KOPT-K1 (cell line): ENCODE measurements around the gene HMGB1.

ENCODE experiments used
- H3K27ac ChIP-seq: fragments of 200-600 bp; sonication (generic); 2 replicates; pipeline ENCODE4 v1.5.1; 2016; ENCODE audit warnings: antibody characterized with exemption, mild to moderate bottlenecking, low read depth, low read length; ENCODE audit not compliant: poor library complexity, severe bottlenecking
- H3K36me3 ChIP-seq: fragments of 200-600 bp; sonication (generic); 2 replicates; pipeline ENCODE4 v1.5.1; 2017; ENCODE audit warnings: antibody characterized with exemption, mild to moderate bottlenecking, low read length, moderate library complexity; ENCODE audit not compliant: insufficient read depth
- H3K9me3 ChIP-seq: fragments of 200-600 bp; sonication (generic); 2 replicates; pipeline ENCODE4 v1.5.1; 2017; ENCODE audit warnings: antibody characterized with exemption, low read length, mild to moderate bottlenecking; ENCODE audit not compliant: insufficient read depth, poor library complexity, severe bottlenecking

The HMGB1 gene

GRCh38 chr13:30422054-30422839, 43.5 kb downstream of the HMGB1 start, which contains the start of gene UBE2L5:
Gene UBE2L5 (plus strand): TSS chr13:30422493. CDS start chr13:30427991, 5,498 bp downstream.
- H3K9me3 ChIP-seq: no peaks in the 10 kb centered on the region
- H3K27ac ChIP-seq: peak within 1 kb of the TSS; percentile 86
- no peaks in the 10 kb centered on the region for H3K36me3 ChIP-seq

- H3K36me3 ChIP-seq: no peaks in the 10 kb centered on the region
- H3K27ac ChIP-seq: peak overlapping the region; percentile 86
- no peaks in the 10 kb centered on the region for H3K9me3 ChIP-seq
Observed at GRCh38 chr13:30421093-30422053, 44.4 kb downstream of the HMGB1 start.

- H3K9me3 ChIP-seq: no peaks in the 10 kb centered on the region
- H3K36me3 ChIP-seq: no peaks in the 10 kb centered on the region
- peak overlapping the region; percentile 63 for H3K27ac ChIP-seq
Observed at GRCh38 chr13:30418717-30419459, 46.8 kb downstream of the HMGB1 start.

- H3K36me3 ChIP-seq: no peaks in the 10 kb centered on the region
- H3K9me3 ChIP-seq: no peaks in the 10 kb centered on the region
- peak overlapping the region; percentile 63 for H3K27ac ChIP-seq
Observed at GRCh38 chr13:30418075-30418716, 47.5 kb downstream of the HMGB1 start.

- H3K9me3 ChIP-seq: no peaks in the 10 kb centered on the region
- H3K27ac ChIP-seq: peak overlapping the region; percentile 81
- H3K36me3 ChIP-seq: no peaks in the 10 kb centered on the region
Observed at GRCh38 chr13:30416471-30416870, 49.3 kb downstream of the HMGB1 start.

- peak overlapping the region; percentile 81 for H3K27ac ChIP-seq
- H3K36me3 ChIP-seq: no peaks in the 10 kb centered on the region
- no peaks in the 10 kb centered on the region for H3K9me3 ChIP-seq
Observed at GRCh38 chr13:30415430-30416030, 50.2 kb downstream of the HMGB1 start.

- Histone ChIP-seq H3K27ac (no peak overlapping the region), H3K9me3 (no peaks in the 10 kb centered on the region), H3K36me3 (no peaks in the 10 kb centered on the region)
Observed at GRCh38 chr13:30413842-30414241, 51.9 kb downstream of the HMGB1 start.

- Histone ChIP-seq H3K36me3 (no peaks in the 10 kb centered on the region), H3K9me3 (no peaks in the 10 kb centered on the region), H3K27ac (no peak overlapping the region)
Observed at GRCh38 chr13:30412346-30412745, 53.4 kb downstream of the HMGB1 start.

GRCh38 chr13:30410705-30411125, 55.0 kb downstream of the HMGB1 start:
- no peaks in the 10 kb centered on the region for H3K36me3 ChIP-seq
- H3K9me3 ChIP-seq: no peaks in the 10 kb centered on the region
- no peak overlapping the region for H3K27ac ChIP-seq

GRCh38 chr13:30409886-30410704, 55.6 kb downstream of the HMGB1 start:
- Histone ChIP-seq H3K36me3 (no peaks in the 10 kb centered on the region), H3K27ac (no peak overlapping the region), H3K9me3 (no peaks in the 10 kb centered on the region)

- H3K9me3 ChIP-seq: no peaks in the 10 kb centered on the region
- peak overlapping the region; percentile 83 for H3K27ac ChIP-seq
- H3K36me3 ChIP-seq: no peaks in the 10 kb centered on the region
Observed at GRCh38 chr13:30408319-30409101, 57.2 kb downstream of the HMGB1 start.

- Histone ChIP-seq H3K27ac (no peak overlapping the region), H3K36me3 (no peaks in the 10 kb centered on the region), H3K9me3 (no peaks in the 10 kb centered on the region)
Observed at GRCh38 chr13:30406779-30407416, 58.8 kb downstream of the HMGB1 start.
